Mucosa of stomach (tissue), 1 donor: Measurements from ENCODE around the gene CAMLG.
"Not testable (repeated sequence)": the region's sequence is repeated elsewhere in the genome, so short reads cannot be mapped to it uniquely, and the experiment has no call there.

ENCODE experiments used
- H3K27me3 ChIP-seq: one replicate; pipeline ENCODE4 v1.7.0; 2013; ENCODE audit warnings: mild to moderate bottlenecking, low read length; ENCODE audit not compliant: control insufficient read depth, insufficient read depth
- H3K36me3 ChIP-seq: one replicate; pipeline ENCODE4 v1.7.0; 2013; ENCODE audit warnings: low read length; ENCODE audit not compliant: control insufficient read depth, insufficient read depth
- H3K4me1 ChIP-seq: one replicate; pipeline ENCODE4 v1.7.0; 2013; ENCODE audit warnings: mild to moderate bottlenecking, low read length; ENCODE audit not compliant: control insufficient read depth, insufficient read depth
- H3K4me3 ChIP-seq: one replicate; pipeline ENCODE4 v1.7.0; 2013; ENCODE audit warnings: low read length
- H3K9ac ChIP-seq: one replicate; pipeline ENCODE4 v1.7.0; 2013; ENCODE audit warnings: mild to moderate bottlenecking, low read length, moderate library complexity
- H3K9me3 ChIP-seq: one replicate; pipeline ENCODE4 v1.7.0; 2013; ENCODE audit warnings: mild to moderate bottlenecking, low read length, moderate library complexity; ENCODE audit not compliant: control insufficient read depth
- donor health status: Pancreatic carcinoma.

The CAMLG gene

DNA sequence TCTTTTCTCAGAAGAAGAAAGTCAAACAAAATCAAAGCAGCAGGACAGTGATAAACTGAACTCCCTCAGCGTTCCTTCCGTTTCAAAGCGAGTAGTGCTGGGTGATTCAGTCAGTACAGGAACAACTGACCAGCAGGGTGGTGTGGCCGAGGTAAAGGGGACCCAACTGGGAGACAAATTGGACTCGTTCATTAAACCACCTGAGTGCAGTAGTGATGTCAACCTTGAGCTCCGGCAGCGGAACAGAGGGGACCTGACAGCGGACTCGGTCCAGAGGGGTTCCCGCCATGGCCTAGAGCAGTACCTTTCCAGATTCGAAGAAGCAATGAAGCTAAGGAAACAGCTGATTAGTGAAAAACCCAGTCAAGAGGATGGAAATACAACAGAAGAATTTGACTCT lies 2.7 kb downstream of the CAMLG start:
- H3K9ac ChIP-seq, result no peak overlapping the region
- no peaks in the 10 kb centered on the region for H3K9me3 ChIP-seq
- H3K27me3 ChIP-seq, result no peaks in the 10 kb centered on the region
- H3K36me3 ChIP-seq, result no peaks in the 10 kb centered on the region
- no peak overlapping the region for H3K4me3 ChIP-seq
- peaks cover 9% of the 10 kb centered on the region for H3K4me1 ChIP-seq

DNA sequence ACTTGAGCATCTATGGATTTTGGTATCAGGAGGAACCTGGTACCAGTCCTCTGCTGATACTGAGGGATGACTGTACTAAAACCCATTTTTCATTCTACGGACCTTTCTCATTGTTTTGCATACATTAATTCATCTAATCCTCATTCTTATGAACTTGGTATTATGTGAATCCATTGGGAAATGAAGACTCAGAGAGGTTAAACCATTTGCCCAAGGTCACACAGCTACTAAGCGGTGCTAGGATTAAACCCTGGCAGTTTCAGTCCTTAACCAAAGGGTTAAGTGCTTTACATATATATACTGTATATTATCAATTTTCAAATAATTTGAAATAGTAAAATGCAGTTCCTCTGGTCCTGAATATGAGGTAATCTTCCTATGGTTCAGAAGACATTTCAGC lies 3.8 kb downstream of the CAMLG start:
- no peaks in the 10 kb centered on the region for H3K27me3 ChIP-seq
- H3K36me3 ChIP-seq, result no peaks in the 10 kb centered on the region
- H3K9ac ChIP-seq, result no peak overlapping the region
- no peaks in the 10 kb centered on the region for H3K9me3 ChIP-seq
- no peak overlapping the region for H3K4me3 ChIP-seq
- H3K4me1 ChIP-seq, result peaks cover 9% of the 10 kb centered on the region

DNA sequence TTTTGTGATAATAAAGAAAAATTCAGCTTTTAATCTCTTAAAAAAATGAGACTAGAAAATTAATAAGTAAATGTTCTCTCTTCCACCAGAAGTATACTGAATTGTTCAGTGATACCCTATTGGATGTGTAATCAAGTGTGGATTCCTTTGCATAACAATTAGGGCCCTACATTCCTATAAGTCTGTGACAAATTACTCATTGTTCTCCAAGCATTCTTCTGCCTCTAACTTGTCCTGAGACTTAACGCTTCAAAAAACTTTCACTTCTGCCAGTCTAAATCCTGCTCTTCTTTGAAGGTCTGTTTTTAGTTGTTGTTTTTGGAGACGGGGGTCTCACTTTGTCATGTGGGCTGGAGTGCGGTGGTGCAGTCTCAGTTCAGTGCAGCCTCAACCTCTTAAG lies 11.1 kb downstream of the CAMLG start:
- H3K36me3 ChIP-seq, result no peaks in the 10 kb centered on the region
- no peak overlapping the region for H3K4me3 ChIP-seq
- H3K9me3 ChIP-seq, result no peaks in the 10 kb centered on the region
- no peaks in the 10 kb centered on the region for H3K4me1 ChIP-seq
- no peaks in the 10 kb centered on the region for H3K27me3 ChIP-seq
- no peak overlapping the region for H3K9ac ChIP-seq

DNA sequence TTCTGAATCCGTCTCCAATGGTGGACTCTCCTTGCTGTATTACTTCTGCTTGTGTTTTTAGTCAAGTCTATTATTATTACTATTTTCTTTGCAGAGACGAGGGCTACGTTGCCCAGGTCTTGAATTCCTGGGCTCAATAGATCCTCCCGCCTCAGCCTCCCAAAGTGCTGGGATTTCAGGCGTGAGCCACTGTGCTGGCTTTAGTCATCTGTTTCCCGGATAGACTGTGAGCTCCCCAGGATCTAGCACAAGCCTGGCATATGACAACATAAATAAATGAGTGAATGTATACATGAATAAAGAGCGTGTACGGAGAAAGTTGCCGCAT lies 19.8 kb downstream of the CAMLG start:
- H3K36me3 ChIP-seq, result no peaks in the 10 kb centered on the region
- no peaks in the 10 kb centered on the region for H3K27me3 ChIP-seq
- H3K9ac ChIP-seq, result peak overlapping the region; percentile 90
- H3K9me3 ChIP-seq, result no peaks in the 10 kb centered on the region
- peak overlapping the region; percentile 36 for H3K4me3 ChIP-seq
- H3K4me1 ChIP-seq, result peaks cover 12% of the 10 kb centered on the region

DNA sequence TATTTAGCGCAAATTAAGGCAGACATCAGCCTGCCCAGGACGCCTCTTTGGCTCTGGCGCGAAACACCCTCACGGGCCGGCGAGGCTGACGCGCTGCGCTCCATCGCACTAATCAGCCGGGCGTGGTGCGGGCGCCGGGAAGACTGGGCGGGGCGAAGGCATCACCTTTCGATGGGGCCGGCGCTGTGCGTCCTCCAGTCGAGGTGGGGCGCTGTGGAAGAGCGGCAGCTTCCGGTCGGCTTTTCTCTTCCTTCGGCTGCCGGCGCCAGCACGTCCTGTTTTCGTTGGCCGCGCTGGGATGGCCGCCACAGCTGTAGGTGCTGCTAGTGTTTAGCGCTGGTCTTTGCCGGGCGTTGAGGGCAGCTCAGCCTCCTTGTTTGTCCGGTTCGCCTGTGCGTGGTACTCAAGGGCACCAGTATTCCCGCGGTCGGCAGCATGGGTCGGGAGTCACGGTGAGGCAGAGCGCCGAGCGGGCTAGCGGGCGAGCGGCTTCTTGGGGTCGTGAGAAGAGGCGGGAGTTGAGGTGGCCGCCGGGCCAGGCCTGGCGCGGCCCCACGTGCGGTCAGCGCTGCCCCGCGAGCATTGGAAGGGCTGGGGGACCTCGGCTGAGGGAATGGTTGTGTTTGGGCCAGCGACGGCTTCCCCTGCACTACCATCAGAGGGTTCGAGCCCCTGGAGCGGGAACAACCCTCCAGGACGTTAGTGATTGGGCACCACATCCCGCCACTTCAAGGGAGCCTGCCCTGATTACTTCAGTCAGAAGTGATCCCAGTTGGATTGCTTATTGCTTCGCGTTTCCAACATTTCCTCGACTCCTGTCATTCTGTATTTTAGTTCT lies 20.4 kb downstream of the CAMLG start, which contains the start of gene DDX46:
Gene DDX46 (plus strand): TSS at position 276 of the 838 bp plus-strand sequence. CDS start 160 bp downstream, at position 436.
- Histone ChIP-seq H3K9me3 (no peaks in the 10 kb centered on the region), H3K4me3 (peak within 1 kb of the TSS; percentile 93), H3K4me1 (peaks cover 12% of the 10 kb centered on the region), H3K27me3 (no peaks in the 10 kb centered on the region), H3K36me3 (no peaks in the 10 kb centered on the region), H3K9ac (peak within 1 kb of the TSS; percentile 90)

DNA sequence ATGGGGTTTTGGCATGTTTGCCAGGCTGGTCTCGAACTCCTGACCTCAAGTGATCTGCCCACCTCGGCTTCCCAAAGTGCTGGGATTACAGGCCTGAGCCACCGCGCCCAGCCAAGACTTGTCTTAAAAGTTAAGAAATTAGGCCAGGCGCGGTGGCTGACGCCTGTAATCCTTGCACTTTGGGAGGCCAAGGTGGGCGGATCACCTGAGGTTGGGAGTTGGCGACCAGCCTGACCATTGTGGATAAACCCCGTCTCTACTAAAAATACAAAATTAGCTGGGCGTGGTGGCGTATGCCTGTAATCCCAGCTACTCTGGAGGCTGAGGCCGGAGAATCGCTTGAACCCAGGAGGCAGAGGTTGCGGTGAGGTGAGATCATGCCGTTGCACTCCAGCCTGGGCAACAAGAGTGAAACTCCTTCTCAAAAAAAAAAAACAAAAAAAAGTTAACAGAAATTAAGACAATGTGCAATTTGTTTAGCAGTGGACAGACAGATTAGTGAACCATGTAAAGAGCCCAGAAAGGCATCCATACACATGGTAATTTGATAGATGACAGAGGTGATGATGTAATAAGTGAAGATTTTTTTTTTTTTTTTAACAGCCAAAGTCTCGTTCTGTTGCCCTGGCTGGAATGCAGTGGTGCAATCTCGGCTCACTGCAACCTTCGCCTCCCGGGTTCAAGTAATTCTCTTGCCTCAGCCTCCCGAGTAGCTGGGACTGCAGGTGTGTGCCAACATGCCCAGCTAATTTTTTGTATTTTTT lies 29.4 kb downstream of the CAMLG start:
- not testable (repeated sequence) for H3K4me1 ChIP-seq, H3K4me3 ChIP-seq, H3K27me3 ChIP-seq, H3K36me3 ChIP-seq, H3K9ac ChIP-seq, H3K9me3 ChIP-seq

DNA sequence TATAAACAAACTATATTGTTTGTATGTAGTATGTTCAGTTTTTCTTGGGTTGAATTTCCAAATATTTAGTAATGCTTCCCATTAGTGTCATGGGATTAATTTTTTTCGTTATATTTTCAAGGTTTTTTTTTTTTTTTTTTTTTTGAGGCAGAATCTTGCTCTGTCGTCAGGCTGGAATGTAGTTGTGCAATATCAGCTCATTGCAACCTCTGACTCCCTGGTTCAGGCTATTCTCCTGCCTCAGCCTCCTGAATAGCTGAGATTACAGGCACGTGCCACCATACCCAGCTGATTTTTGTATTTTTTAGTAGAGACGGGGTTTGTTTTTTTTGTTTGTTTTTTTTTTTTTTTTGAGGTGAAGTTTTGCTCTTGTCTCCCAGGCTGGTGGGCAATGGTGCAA lies 30.9 kb downstream of the CAMLG start:
- Histone ChIP-seq H3K36me3 (no peaks in the 10 kb centered on the region), H3K4me1 (no peaks in the 10 kb centered on the region), H3K9ac (no peak overlapping the region), H3K9me3 (no peaks in the 10 kb centered on the region), H3K4me3 (no peak overlapping the region), H3K27me3 (no peaks in the 10 kb centered on the region)

DNA sequence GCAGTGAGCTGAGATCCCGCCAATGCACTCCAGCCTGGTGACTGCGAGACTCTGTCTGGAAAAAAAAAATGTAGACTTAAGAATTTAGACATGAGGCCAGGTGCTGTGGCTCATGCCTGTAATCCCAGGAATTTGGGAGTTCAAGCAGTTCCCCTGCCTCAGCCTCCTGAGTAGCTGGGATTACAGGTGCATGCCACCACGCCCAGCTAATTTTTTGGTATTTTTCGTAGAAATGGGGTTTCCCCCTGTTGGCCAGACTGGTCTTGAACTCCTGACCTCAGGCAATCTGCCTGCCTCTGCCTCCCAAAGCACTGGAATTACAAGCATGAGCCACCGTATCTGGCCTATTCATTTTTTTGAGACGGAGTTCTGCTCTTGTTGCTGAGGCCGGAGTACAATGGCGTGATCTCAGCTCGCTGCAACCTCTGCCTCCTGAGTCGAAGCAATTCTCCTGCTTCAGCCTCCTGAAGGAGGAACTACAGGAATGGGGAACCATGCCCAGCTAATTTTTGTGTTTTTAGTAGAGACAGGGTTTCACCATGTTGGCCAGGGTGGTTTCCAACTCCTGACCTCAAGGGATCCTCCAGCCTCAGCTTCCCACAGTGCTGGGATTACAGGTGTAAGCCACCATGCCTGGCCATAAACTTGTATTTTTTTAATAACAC lies 34.2 kb downstream of the CAMLG start:
- no peaks in the 10 kb centered on the region for H3K36me3 ChIP-seq
- H3K9me3 ChIP-seq, result no peaks in the 10 kb centered on the region
- no peak overlapping the region for H3K4me3 ChIP-seq
- H3K27me3 ChIP-seq, result no peaks in the 10 kb centered on the region
- no peak overlapping the region for H3K9ac ChIP-seq
- H3K4me1 ChIP-seq, result no peaks in the 10 kb centered on the region

DNA sequence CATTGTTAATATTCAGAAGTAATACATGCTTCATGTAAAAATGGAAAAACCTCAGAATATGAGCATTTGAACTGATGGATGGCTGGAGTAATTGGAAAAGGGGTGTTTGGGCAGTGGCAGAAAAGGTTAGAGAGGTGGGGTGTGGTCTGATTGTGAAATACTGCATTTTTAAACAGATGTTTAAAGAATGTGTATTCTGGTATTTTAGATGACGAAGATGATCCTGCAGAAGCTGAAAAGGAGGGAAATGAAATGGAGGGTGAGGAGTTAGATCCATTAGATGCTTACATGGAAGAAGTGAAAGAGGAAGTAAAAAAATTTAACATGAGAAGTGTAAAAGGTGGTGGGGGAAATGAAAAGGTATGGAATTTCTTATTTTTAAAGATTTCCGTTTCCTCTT lies 39.0 kb downstream of the CAMLG start:
- Histone ChIP-seq H3K9me3 (no peaks in the 10 kb centered on the region), H3K36me3 (no peaks in the 10 kb centered on the region), H3K4me1 (no peaks in the 10 kb centered on the region), H3K27me3 (no peaks in the 10 kb centered on the region), H3K4me3 (no peak overlapping the region), H3K9ac (no peak overlapping the region)

DNA sequence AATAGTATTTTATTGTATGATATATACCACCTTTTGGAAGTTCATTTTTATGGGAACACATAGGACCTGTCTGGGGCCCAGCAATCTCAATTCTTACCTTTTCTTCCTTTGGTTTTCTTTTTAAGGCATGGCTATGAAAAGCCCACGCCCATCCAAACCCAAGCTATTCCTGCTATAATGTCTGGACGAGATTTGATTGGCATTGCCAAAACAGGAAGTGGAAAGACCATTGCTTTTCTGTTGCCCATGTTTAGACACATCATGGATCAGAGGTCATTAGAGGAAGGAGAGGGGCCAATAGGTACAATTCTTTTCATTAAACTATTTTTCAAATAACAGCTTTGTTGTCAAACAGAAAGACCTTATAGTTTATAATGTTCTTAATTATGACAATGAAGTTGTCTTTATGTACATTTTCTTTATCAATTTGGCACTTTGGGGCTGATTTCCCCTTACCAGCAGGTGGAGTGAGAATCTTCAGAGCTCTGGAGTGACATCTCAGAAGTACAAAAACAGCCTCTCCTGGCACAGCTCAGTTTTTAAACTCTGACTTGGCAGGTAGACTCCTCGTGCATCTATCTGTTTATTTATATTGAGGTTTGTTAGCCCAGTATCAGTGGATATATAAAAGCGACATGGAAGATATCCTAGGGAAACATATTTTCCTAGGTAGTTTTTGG lies 46.0 kb downstream of the CAMLG start:
- H3K4me1 ChIP-seq, result no peaks in the 10 kb centered on the region
- H3K27me3 ChIP-seq, result no peaks in the 10 kb centered on the region
- H3K36me3 ChIP-seq, result no peaks in the 10 kb centered on the region
- H3K9me3 ChIP-seq, result no peaks in the 10 kb centered on the region
- H3K9ac ChIP-seq, result no peak overlapping the region
- no peak overlapping the region for H3K4me3 ChIP-seq

DNA sequence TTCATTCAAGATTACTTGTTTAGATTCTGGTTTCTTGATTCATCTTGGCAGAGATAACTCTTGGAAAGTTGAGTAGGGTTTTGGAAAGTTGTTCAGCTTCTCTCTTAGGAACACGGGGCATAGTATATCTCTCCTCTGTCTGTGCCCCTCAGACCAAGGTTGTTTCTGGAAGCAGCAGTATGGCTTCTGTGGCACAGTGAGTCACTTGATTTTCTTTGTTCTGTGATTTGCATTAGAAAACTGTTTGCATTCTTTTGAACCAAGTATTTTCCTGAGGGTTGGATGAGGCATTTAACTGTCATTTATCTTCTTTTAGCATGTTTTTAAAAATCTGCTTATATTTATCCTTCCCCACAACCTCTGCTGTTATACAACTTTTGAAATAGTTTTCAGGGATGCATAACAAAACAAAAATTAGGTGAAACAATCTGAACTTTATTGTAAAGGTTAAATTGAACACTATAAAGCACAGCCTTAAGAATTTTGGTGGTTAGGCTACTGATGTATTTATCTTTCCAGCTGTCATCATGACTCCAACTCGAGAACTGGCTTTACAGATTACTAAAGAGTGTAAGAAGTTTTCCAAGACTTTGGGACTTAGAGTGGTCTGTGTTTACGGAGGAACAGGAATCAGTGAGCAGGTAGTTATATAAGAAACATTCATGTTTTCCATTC lies 46.7 kb downstream of the CAMLG start:
- Histone ChIP-seq H3K4me1 (no peaks in the 10 kb centered on the region), H3K9me3 (no peaks in the 10 kb centered on the region), H3K9ac (no peak overlapping the region), H3K36me3 (no peaks in the 10 kb centered on the region), H3K4me3 (no peak overlapping the region), H3K27me3 (no peaks in the 10 kb centered on the region)
